Keratinocyte (primary cell): Measurements from ENCODE around the gene REEP3. TPM values are rescaled to one million over a fixed set of nuclear protein-coding genes. Genes with fewer than 3 reads are reported as not detected.

Experiments used
- DNase-seq: peaks from one replicate; pipeline ENCODE4 v3.0.0-alpha.2; 2011; ENCODE audit warnings: low read depth, missing footprints, low spot score
- FAIRE-seq: peaks from 2 replicates; lab custom pipeline; 2011; peaks lifted over from hg19 to GRCh38; lab: Jason Lieb, UNC
- H2AFZ ChIP-seq: 2 replicates; pipeline ENCODE4 v1.6.0; 2012; ENCODE audit warnings: low read length, control low read depth, inconsistent platforms; ENCODE audit not compliant: control insufficient read depth
- H3K27ac ChIP-seq: 2 replicates; pipeline ENCODE4 v1.5.1; 2011; ENCODE audit warnings: low read length; ENCODE audit not compliant: control insufficient read depth, insufficient read depth
- H3K27me3 ChIP-seq: 3 replicates; pipeline ENCODE4 v1.6.0; 2011; ENCODE audit warnings: low read length; ENCODE audit not compliant: control insufficient read depth, insufficient read depth; ENCODE audit errors: extremely low read depth
- H3K36me3 ChIP-seq, 2 experiments: 2 replicates in 1 of 2; 3 replicates in 1 of 2; pipeline ENCODE4 v1.5.1; 2011; ENCODE audit warnings: low read length in 2 of 2, mild to moderate bottlenecking in 1 of 2; ENCODE audit not compliant: control insufficient read depth in 2 of 2, insufficient read depth in 2 of 2; ENCODE audit errors: extremely low read depth in 1 of 2
- H3K4me1 ChIP-seq: 3 replicates; pipeline ENCODE4 v1.5.1; 2011; ENCODE audit warnings: low read length; ENCODE audit not compliant: control insufficient read depth, insufficient read depth; ENCODE audit errors: extremely low read depth
- H3K4me2 ChIP-seq: 3 replicates; pipeline ENCODE4 v1.6.0; 2011; ENCODE audit warnings: low read depth, low read length; ENCODE audit not compliant: control insufficient read depth, insufficient read depth; ENCODE audit errors: extremely low read depth
- H3K4me3 ChIP-seq, 3 experiments: fragments of 200-600 bp in 1 of 3; sonication (generic) in 1 of 3; 2 replicates in 2 of 3; 3 replicates in 1 of 3; pipeline ENCODE4 v1.5.1; 2011 to 2016; ENCODE audit warnings: low read length in 3 of 3, mild to moderate bottlenecking in 3 of 3, control low read depth in 2 of 3, inconsistent platforms in 1 of 3, low read depth in 1 of 3, mixed read lengths in 1 of 3, mixed run types in 1 of 3, moderate library complexity in 1 of 3; ENCODE audit not compliant: control insufficient read depth in 2 of 3, insufficient read depth in 2 of 3; ENCODE audit errors: extremely low read depth in 1 of 3
- H3K79me2 ChIP-seq: 2 replicates; pipeline ENCODE4 v1.6.0; 2012; ENCODE audit warnings: low read length; ENCODE audit not compliant: control insufficient read depth, insufficient read depth
- H3K9ac ChIP-seq: 3 replicates; pipeline ENCODE4 v1.6.0; 2011; ENCODE audit warnings: low read length; ENCODE audit not compliant: control insufficient read depth, insufficient read depth; ENCODE audit errors: extremely low read depth
- H3K9me1 ChIP-seq: 3 replicates; pipeline ENCODE4 v1.6.0; 2011; ENCODE audit warnings: low read length; ENCODE audit not compliant: control insufficient read depth, insufficient read depth; ENCODE audit errors: extremely low read depth
- H3K9me3 ChIP-seq: 2 replicates; pipeline ENCODE4 v1.5.1; 2012; ENCODE audit warnings: low read depth, low read length; ENCODE audit not compliant: control insufficient read depth
- H4K20me1 ChIP-seq: 3 replicates; pipeline ENCODE4 v1.6.0; 2011; ENCODE audit warnings: low read length; ENCODE audit not compliant: control insufficient read depth, insufficient read depth; ENCODE audit errors: extremely low read depth
- EZH2 ChIP-seq: IDR thresholded peaks from one replicate; pipeline ENCODE4 v1.6.1; 2012; ENCODE audit warnings: inconsistent platforms, mild to moderate bottlenecking, low read length, moderate library complexity
- dilution Hi-C: fragments of 300-500 bp; cut with MboI; formaldehyde crosslinking; loops from one replicate; pipeline ENCODE4 v1.7.0; 2020; ENCODE audit warnings: low sequenced_read_pairs; ENCODE audit not compliant: extremely low pct_ligation_motif_present
- polyA plus RNA-seq, 5 experiments: library from polyadenylated mRNA; depleted of rRNA in 3 of 5; stranded (reverse) in 3 of 5; stranded (forward) in 1 of 5; unstranded in 1 of 5; fragments of >200 nt; gene quantifications; 1 replicate in 1 of 5; 2 replicates in 3 of 5; 3 replicates in 1 of 5; pipeline versions ENCODE4 v1.2.1 to v1.2.3, GENCODE V29; 2011 to 2012; ENCODE audit warnings: missing spikeins in 2 of 5, low read depth in 1 of 5, low replicate concordance in 1 of 5
- TF ChIP-seq, protein P1 (sequence below), 3 experiments: IDR thresholded peaks in 1 of 3; conservative IDR thresholded peaks in 1 of 3; optimal IDR thresholded peaks in 1 of 3; 2 replicates in 2 of 3; 3 replicates in 1 of 3; pipeline versions ENCODE3 to v1.5.1; 2011; ENCODE audit warnings: low read length in 3 of 3, mild to moderate bottlenecking in 3 of 3, moderate library complexity in 2 of 3, control low read depth in 1 of 3, inconsistent platforms in 1 of 3; ENCODE audit not compliant: insufficient read depth in 2 of 3; ENCODE audit errors: extremely low read depth in 1 of 3

The REEP3 gene
- polyA plus RNA-seq, 1 donor (not counting 4 experiments of a cell fraction or from before 2014, with no cell fraction given) = 52.8 TPM

- Histone ChIP-seq H3K27ac (peak overlapping the region; percentile 57), H3K9me3 (no peaks in the 10 kb centered on the region), H2AFZ (no peak overlapping the region), H3K79me2 (peaks cover 81% of the 10 kb centered on the region), H3K27me3 (no peaks in the 10 kb centered on the region), H4K20me1 (peaks cover 7% of the 10 kb centered on the region), H3K4me2 (peak overlapping the region; percentile 57), H3K36me3 (peaks cover 0 to 5% of the 10 kb centered on the region in 2 experiments), H3K9me1 (no peaks in the 10 kb centered on the region), H3K9ac (no peak overlapping the region), H3K4me1 (peaks cover 17% of the 10 kb centered on the region), H3K4me3 (peak overlapping the region in 1 of 3 experiments; percentile 15)
- FAIRE-seq = peak; percentile 96
- dilution Hi-C loops = no loop called here
- peak; percentile 41 for DNase-seq
- TF ChIP-seq, protein P1, sequence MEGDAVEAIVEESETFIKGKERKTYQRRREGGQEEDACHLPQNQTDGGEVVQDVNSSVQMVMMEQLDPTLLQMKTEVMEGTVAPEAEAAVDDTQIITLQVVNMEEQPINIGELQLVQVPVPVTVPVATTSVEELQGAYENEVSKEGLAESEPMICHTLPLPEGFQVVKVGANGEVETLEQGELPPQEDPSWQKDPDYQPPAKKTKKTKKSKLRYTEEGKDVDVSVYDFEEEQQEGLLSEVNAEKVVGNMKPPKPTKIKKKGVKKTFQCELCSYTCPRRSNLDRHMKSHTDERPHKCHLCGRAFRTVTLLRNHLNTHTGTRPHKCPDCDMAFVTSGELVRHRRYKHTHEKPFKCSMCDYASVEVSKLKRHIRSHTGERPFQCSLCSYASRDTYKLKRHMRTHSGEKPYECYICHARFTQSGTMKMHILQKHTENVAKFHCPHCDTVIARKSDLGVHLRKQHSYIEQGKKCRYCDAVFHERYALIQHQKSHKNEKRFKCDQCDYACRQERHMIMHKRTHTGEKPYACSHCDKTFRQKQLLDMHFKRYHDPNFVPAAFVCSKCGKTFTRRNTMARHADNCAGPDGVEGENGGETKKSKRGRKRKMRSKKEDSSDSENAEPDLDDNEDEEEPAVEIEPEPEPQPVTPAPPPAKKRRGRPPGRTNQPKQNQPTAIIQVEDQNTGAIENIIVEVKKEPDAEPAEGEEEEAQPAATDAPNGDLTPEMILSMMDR (optimal IDR thresholded peaks at IDR 0.05 in 1 of 3, IDR thresholded peaks at IDR 0.05 in 1 of 3, conservative IDR thresholded peaks at IDR 0.05 in 1 of 3; ENCODE audit: extremely low read depth in 1 of 3, insufficient read depth in 2 of 3, low read length in 3 of 3) = no peak
- no peak for TF ChIP-seq EZH2
Measured at GRCh38 chr10:63504145-63504881, 16.9 kb upstream of the REEP3 start.

DNA sequence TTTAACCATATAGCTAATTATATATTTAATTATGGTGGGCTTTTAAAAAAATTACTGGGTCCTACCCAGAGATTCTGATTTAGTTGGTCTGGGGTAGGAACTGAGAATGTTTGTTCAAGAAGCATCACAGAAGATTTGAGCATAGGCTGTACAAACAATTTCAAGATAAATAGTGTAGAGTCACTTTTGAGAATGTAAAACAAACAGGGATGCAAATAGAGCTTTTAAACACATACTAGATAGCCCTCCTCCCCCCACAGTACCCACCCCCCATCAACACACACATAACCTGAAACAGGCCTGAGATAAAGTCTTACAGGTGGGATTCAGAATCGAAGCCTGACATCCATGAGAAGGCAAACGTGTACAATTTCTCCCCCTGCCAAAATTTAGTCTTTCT is 15.6 kb upstream of the REEP3 start:
- no peak overlapping the region for H3K4me3 ChIP-seq
- peaks cover 75% of the 10 kb centered on the region for H3K79me2 ChIP-seq
- no peaks in the 10 kb centered on the region for H3K27me3 ChIP-seq
- H4K20me1 ChIP-seq = peaks cover 7% of the 10 kb centered on the region
- H3K4me1 ChIP-seq = peaks cover 17% of the 10 kb centered on the region
- TF ChIP-seq, protein P1 (optimal IDR thresholded peaks at IDR 0.05 in 1 of 3, IDR thresholded peaks at IDR 0.05 in 1 of 3, conservative IDR thresholded peaks at IDR 0.05 in 1 of 3; ENCODE audit: extremely low read depth in 1 of 3, insufficient read depth in 2 of 3, low read length in 3 of 3) = no peak
- no peak for TF ChIP-seq EZH2
- no peak overlapping the region for H3K4me2 ChIP-seq
- dilution Hi-C loops = no loop called here
- no peak for FAIRE-seq
- H3K27ac ChIP-seq = no peak overlapping the region
- H3K36me3 ChIP-seq = peaks cover 0 to 2% of the 10 kb centered on the region in 2 experiments
- H3K9me1 ChIP-seq = no peaks in the 10 kb centered on the region
- no peak overlapping the region for H2AFZ ChIP-seq
- no peak for DNase-seq
- H3K9me3 ChIP-seq = no peaks in the 10 kb centered on the region
- no peak overlapping the region for H3K9ac ChIP-seq
